Choroid plexus epithelial cell (primary cell): ENCODE results near the gene PLA2G2C.

Experiments used
- DNase-seq: peaks from one replicate; pipeline ENCODE4 v3.0.0-alpha.2; 2010; ENCODE audit warnings: low read depth
- H3K4me3 ChIP-seq: 2 replicates; pipeline ENCODE4 v1.5.1; 2011; ENCODE audit warnings: low read depth, mild to moderate bottlenecking, control low read depth, low read length, moderate library complexity
- CTCF ChIP-seq: conservative IDR thresholded peaks from 2 replicates; pipeline ENCODE4 v1.5.1; 2011; ENCODE audit warnings: low read depth, mild to moderate bottlenecking, control low read depth, inconsistent platforms, low read length, moderate library complexity

PLA2G2C gene

GRCh38 chr1:20179371-20180128, 6.8 kb downstream of the PLA2G2C start:
- no peak for DNase-seq
- TF ChIP-seq CTCF: no peak

GRCh38 chr1:20178634-20179370, 7.5 kb downstream of the PLA2G2C start:
- no peak for DNase-seq
- H3K4me3 ChIP-seq: no peak overlapping the region
- no peak for TF ChIP-seq CTCF

More at GRCh38 chr1:20179371-20180128, 6.8 kb downstream of the PLA2G2C start:
- no peak overlapping the region for H3K4me3 ChIP-seq

GRCh38 chr1:20174937-20175666, 11.2 kb downstream of the PLA2G2C start:
- TF ChIP-seq CTCF: no peak
- H3K4me3 ChIP-seq: no peak overlapping the region
- DNase-seq: no peak

GRCh38 chr1:20172033-20172590, 14.2 kb downstream of the PLA2G2C start:
- TF ChIP-seq CTCF: no peak

GRCh38 chr1:20169932-20170331, 16.4 kb downstream of the PLA2G2C start:
- no peak for TF ChIP-seq CTCF
- DNase-seq: no peak
- no peak overlapping the region for H3K4me3 ChIP-seq

More at GRCh38 chr1:20172033-20172590, 14.2 kb downstream of the PLA2G2C start:
- no peak overlapping the region for H3K4me3 ChIP-seq
- no peak for DNase-seq

GRCh38 chr1:20168564-20169491, 17.5 kb downstream of the PLA2G2C start:
- no peak for TF ChIP-seq CTCF
- no peak overlapping the region for H3K4me3 ChIP-seq
- no peak for DNase-seq
